Vagina (tissue), 2 donors: ENCODE measurements around the gene B4GALT2.

Source experiments
- CTCF ChIP-seq, 3 experiments: fragments of 450-650 bp in 2 of 3; fragments of 200-600 bp in 1 of 3; sonication (generic) in 1 of 3; IDR thresholded peaks; one replicate each; pipeline ENCODE4 v1.5.1; 2017 to 2019; ENCODE audit warnings: antibody characterized with exemption in 3 of 3, mild to moderate bottlenecking in 2 of 3, moderate library complexity in 2 of 3
- POLR2A ChIP-seq, 2 donors: fragments of 450-650 bp; IDR thresholded peaks; one replicate each; pipeline ENCODE4 v1.6.1; 2017; ENCODE audit warnings: antibody characterized with exemption in 2 of 2, mild to moderate bottlenecking in 2 of 2, moderate library complexity in 2 of 2
- POLR2AphosphoS5 ChIP-seq, 2 donors: sonication (generic); formaldehyde crosslinking; IDR thresholded peaks; one replicate each; pipeline ENCODE4 v1.9.0; 2017; ENCODE audit warnings: antibody characterized with exemption in 2 of 2, mild to moderate bottlenecking in 2 of 2, low read depth in 1 of 2; ENCODE audit not compliant: insufficient read depth in 1 of 2

GRCh38 chr1:44033041-44033575 lies 54.1 kb downstream of the B4GALT2 start:
- TF ChIP-seq CTCF (IDR thresholded peaks at IDR 0.05): no peak
- no peak for TF ChIP-seq POLR2A (IDR thresholded peaks at IDR 0.05)
- TF ChIP-seq POLR2AphosphoS5 (IDR thresholded peaks at IDR 0.05; ENCODE audit: insufficient read depth in 1 of 2, low read depth in 1 of 2): no peak
